ENCODE measurements around the gene LARP1. TPM values are rescaled to one million over a fixed set of nuclear protein-coding genes. Genes with fewer than 3 reads are reported as not detected.
A peak's percentile ranks its signal among the peaks of the same experiment; 100 is the strongest.

LARP1 gene
- total and polyA plus RNA-seq, 2 experiments from 2014 or later = 133 to 302 TPM

DNA sequence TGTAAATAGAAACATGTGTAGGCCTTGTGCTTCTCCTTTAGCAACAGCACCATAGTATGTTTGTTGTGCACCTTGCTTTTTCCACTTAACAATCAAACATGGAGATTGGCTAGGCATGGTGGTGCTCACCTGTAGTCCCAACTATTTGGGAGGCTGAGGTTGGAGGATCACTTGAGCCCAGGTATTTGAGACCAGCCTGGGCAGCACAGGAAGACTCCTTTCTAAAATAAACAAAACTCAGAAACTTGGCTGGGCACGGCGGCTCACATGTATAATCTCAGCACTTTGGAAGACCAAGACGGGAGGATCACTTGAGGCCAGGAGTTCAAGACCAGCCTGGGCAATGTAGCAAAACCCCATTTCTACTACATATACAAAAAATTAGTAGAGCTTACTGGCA lies 96.2 kb downstream of the LARP1 start (continued):
- TF ChIP-seq, protein P1, sequence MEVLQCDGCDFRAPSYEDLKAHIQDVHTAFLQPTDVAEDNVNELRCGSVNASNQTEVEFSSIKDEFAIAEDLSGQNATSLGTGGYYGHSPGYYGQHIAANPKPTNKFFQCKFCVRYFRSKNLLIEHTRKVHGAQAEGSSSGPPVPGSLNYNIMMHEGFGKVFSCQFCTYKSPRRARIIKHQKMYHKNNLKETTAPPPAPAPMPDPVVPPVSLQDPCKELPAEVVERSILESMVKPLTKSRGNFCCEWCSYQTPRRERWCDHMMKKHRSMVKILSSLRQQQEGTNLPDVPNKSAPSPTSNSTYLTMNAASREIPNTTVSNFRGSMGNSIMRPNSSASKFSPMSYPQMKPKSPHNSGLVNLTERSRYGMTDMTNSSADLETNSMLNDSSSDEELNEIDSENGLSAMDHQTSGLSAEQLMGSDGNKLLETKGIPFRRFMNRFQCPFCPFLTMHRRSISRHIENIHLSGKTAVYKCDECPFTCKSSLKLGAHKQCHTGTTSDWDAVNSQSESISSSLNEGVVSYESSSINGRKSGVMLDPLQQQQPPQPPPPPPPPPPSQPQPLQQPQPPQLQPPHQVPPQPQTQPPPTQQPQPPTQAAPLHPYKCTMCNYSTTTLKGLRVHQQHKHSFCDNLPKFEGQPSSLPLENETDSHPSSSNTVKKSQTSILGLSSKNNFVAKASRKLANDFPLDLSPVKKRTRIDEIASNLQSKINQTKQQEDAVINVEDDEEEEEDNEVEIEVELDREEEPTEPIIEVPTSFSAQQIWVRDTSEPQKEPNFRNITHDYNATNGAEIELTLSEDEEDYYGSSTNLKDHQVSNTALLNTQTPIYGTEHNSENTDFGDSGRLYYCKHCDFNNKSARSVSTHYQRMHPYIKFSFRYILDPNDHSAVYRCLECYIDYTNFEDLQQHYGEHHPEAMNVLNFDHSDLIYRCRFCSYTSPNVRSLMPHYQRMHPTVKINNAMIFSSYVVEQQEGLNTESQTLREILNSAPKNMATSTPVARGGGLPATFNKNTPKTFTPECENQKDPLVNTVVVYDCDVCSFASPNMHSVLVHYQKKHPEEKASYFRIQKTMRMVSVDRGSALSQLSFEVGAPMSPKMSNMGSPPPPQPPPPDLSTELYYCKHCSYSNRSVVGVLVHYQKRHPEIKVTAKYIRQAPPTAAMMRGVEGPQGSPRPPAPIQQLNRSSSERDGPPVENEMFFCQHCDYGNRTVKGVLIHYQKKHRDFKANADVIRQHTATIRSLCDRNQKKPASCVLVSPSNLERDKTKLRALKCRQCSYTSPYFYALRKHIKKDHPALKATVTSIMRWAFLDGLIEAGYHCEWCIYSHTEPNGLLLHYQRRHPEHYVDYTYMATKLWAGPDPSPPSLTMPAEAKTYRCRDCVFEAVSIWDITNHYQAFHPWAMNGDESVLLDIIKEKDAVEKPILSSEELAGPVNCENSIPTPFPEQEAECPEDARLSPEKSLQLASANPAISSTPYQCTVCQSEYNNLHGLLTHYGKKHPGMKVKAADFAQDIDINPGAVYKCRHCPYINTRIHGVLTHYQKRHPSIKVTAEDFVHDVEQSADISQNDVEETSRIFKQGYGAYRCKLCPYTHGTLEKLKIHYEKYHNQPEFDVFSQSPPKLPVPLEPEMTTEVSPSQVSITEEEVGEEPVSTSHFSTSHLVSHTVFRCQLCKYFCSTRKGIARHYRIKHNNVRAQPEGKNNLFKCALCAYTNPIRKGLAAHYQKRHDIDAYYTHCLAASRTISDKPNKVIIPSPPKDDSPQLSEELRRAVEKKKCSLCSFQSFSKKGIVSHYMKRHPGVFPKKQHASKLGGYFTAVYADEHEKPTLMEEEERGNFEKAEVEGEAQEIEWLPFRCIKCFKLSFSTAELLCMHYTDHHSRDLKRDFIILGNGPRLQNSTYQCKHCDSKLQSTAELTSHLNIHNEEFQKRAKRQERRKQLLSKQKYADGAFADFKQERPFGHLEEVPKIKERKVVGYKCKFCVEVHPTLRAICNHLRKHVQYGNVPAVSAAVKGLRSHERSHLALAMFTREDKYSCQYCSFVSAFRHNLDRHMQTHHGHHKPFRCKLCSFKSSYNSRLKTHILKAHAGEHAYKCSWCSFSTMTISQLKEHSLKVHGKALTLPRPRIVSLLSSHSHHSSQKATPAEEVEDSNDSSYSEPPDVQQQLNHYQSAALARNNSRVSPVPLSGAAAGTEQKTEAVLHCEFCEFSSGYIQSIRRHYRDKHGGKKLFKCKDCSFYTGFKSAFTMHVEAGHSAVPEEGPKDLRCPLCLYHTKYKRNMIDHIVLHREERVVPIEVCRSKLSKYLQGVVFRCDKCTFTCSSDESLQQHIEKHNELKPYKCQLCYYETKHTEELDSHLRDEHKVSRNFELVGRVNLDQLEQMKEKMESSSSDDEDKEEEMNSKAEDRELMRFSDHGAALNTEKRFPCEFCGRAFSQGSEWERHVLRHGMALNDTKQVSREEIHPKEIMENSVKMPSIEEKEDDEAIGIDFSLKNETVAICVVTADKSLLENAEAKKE (CRISPR knock-in tag; IDR thresholded peaks at IDR 0.05) = no peak
- TF ChIP-seq JUNB (IDR thresholded peaks at IDR 0.05; ENCODE audit: unreplicated experiment) = no peak
- TF ChIP-seq EZH2phosphoT487 (IDR thresholded peaks at IDR 0.05; ENCODE audit: unreplicated experiment) = no peak

- Mint-ChIP-seq H3K27me3 (ENCODE audit: insufficient read depth, low read depth, poor library complexity) (peaks cover 17% of the 10 kb centered on the region), H3K4me1 (peaks cover 26% of the 10 kb centered on the region), H3K27ac (peak overlapping the region; percentile 100), H3K36me3 (ENCODE audit: low read depth) (peaks cover 8% of the 10 kb centered on the region), H3K9me3 (no peaks in the 10 kb centered on the region), H3K4me3 (peak overlapping the region; percentile 91)
- ATAC-seq (peak; percentile 87), DNase-seq (ENCODE audit: low spot score) (peak; percentile 97)
- H3K27ac ChIP-seq (ENCODE audit: low read depth) = peak overlapping the region; percentile 99
- peaks cover 13% of the 10 kb centered on the region; the same call in 1 of the 2 replicates for H3F3A ChIP-seq (replicated peaks; ENCODE audit: low read depth)
- H3K9me2 ChIP-seq (ENCODE audit: insufficient read depth) = no peaks in the 10 kb centered on the region
- H3K36me3 ChIP-seq (ENCODE audit: insufficient read depth) = 0 out of 2 replicates have a peak, but pooled peaks cover 1% of the 10 kb centered on the region
- peak overlapping the region; percentile 38; the same call in 1 of the 2 replicates for H2AFZ ChIP-seq
- peaks cover 24% of the 10 kb centered on the region for H3K4me1 ChIP-seq (ENCODE audit: insufficient read depth)
- no peaks in the 10 kb centered on the region for H3K27me3 ChIP-seq (ENCODE audit: insufficient read depth)
- peaks cover 9% of the 10 kb centered on the region; the same call in 1 of the 2 replicates for H4K20me1 ChIP-seq (replicated peaks; ENCODE audit: insufficient read depth)
- H3K4me3 ChIP-seq = peak overlapping the region; percentile 93
- H3K79me2 ChIP-seq (replicated peaks; ENCODE audit: insufficient read depth) = peaks cover 40% of the 10 kb centered on the region
- TF ChIP-seq, protein P2, sequence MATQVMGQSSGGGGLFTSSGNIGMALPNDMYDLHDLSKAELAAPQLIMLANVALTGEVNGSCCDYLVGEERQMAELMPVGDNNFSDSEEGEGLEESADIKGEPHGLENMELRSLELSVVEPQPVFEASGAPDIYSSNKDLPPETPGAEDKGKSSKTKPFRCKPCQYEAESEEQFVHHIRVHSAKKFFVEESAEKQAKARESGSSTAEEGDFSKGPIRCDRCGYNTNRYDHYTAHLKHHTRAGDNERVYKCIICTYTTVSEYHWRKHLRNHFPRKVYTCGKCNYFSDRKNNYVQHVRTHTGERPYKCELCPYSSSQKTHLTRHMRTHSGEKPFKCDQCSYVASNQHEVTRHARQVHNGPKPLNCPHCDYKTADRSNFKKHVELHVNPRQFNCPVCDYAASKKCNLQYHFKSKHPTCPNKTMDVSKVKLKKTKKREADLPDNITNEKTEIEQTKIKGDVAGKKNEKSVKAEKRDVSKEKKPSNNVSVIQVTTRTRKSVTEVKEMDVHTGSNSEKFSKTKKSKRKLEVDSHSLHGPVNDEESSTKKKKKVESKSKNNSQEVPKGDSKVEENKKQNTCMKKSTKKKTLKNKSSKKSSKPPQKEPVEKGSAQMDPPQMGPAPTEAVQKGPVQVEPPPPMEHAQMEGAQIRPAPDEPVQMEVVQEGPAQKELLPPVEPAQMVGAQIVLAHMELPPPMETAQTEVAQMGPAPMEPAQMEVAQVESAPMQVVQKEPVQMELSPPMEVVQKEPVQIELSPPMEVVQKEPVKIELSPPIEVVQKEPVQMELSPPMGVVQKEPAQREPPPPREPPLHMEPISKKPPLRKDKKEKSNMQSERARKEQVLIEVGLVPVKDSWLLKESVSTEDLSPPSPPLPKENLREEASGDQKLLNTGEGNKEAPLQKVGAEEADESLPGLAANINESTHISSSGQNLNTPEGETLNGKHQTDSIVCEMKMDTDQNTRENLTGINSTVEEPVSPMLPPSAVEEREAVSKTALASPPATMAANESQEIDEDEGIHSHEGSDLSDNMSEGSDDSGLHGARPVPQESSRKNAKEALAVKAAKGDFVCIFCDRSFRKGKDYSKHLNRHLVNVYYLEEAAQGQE (IDR thresholded peaks at IDR 0.05; ENCODE audit: unreplicated experiment) = no peak
- peak; percentile 78 for TF ChIP-seq CREB1 (CRISPR knock-in tag; IDR thresholded peaks at IDR 0.05; ENCODE audit: low read depth)
- no peak for TF ChIP-seq NANOG (IDR thresholded peaks at IDR 0.05; ENCODE audit: borderline replicate concordance)
- peak; percentile 63 for TF ChIP-seq POLR2AphosphoS5 (IDR thresholded peaks at IDR 0.05; ENCODE audit: low read depth)
- no peak; a peak in 1 of 4 replicates for TF ChIP-seq CTCF (conservative IDR thresholded peaks at IDR 0.05; ENCODE audit: low read depth in 2 of 2)
- peak overlapping the region; percentile 93 for H3K4me2 ChIP-seq
Measured at GRCh38 chr5:154857530-154858296, 102.5 kb downstream of the LARP1 start.

Measured in GM23338 (cell line).